ENCODE data around the gene RGPD4.
"Not testable (repeated sequence)": the region's sequence is repeated elsewhere in the genome, so short reads cannot be mapped to it uniquely, and the experiment has no call there.

DNA sequence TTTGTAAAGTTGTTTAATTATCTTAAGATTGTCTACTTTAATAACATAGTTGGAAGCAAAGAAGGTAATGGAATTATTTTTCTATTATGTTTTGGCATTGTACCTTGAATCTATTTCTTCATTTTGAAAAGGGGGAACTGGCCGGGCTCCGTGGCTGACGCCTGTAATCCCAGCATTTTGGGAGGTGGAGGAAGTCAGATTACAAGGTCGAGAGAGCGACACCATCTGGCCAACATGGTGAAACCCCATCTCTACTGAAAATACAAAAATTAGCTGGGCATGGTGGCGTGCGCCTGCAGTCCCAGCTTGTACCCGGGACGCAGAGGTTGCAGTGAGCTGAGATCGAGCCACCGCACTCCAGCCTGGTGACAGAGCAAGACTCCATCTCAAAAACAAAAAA lies 6.9 kb downstream of the RGPD4 start:
- TF ChIP-seq, protein P1, sequence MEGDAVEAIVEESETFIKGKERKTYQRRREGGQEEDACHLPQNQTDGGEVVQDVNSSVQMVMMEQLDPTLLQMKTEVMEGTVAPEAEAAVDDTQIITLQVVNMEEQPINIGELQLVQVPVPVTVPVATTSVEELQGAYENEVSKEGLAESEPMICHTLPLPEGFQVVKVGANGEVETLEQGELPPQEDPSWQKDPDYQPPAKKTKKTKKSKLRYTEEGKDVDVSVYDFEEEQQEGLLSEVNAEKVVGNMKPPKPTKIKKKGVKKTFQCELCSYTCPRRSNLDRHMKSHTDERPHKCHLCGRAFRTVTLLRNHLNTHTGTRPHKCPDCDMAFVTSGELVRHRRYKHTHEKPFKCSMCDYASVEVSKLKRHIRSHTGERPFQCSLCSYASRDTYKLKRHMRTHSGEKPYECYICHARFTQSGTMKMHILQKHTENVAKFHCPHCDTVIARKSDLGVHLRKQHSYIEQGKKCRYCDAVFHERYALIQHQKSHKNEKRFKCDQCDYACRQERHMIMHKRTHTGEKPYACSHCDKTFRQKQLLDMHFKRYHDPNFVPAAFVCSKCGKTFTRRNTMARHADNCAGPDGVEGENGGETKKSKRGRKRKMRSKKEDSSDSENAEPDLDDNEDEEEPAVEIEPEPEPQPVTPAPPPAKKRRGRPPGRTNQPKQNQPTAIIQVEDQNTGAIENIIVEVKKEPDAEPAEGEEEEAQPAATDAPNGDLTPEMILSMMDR (IDR thresholded peaks at IDR 0.05): peak in 1 of 4 donors; percentile 20
- TF ChIP-seq POLR2A (IDR thresholded peaks at IDR 0.05): not testable (repeated sequence)
